CD4-positive, alpha-beta T cell treated with Interleukin-6 for 4 hours (primary cell): ENCODE data around the gene WTAP.
"Not testable (repeated sequence)": the region's sequence is repeated elsewhere in the genome, so short reads cannot be mapped to it uniquely, and the experiment has no call there.

ENCODE experiments used
- DNase-seq: peaks from one replicate; pipeline ENCODE4 v3.0.0-alpha.2; 2020; ENCODE audit warnings: mixed read lengths

The WTAP gene

GRCh38 chr6:159693894-159694545, 33.3 kb upstream of the WTAP start:
- peak; percentile 43 for DNase-seq

GRCh38 chr6:159695984-159696383, 31.3 kb upstream of the WTAP start:
- DNase-seq: no peak

GRCh38 chr6:159700970-159701369, 26.3 kb upstream of the WTAP start:
- DNase-seq: no peak

GRCh38 chr6:159701413-159701999, 25.8 kb upstream of the WTAP start:
- no peak for DNase-seq

- DNase-seq: not testable (repeated sequence)
Measured at GRCh38 chr6:159710603-159711002, 16.7 kb upstream of the WTAP start.

GRCh38 chr6:159712389-159712788, 14.9 kb upstream of the WTAP start:
- not testable (repeated sequence) for DNase-seq

- no peak for DNase-seq
Measured at GRCh38 chr6:159713984-159714383, 13.3 kb upstream of the WTAP start.

- no peak for DNase-seq
Measured at GRCh38 chr6:159714404-159714803, 12.9 kb upstream of the WTAP start.

GRCh38 chr6:159715166-159715565, 12.1 kb upstream of the WTAP start:
- no peak for DNase-seq

GRCh38 chr6:159715605-159716004, 11.7 kb upstream of the WTAP start:
- DNase-seq: no peak

- no peak for DNase-seq
Measured at GRCh38 chr6:159716247-159717096, 10.8 kb upstream of the WTAP start.

- no peak for DNase-seq
Measured at GRCh38 chr6:159718634-159719033, 8.7 kb upstream of the WTAP start.

GRCh38 chr6:159719287-159719686, 8.0 kb upstream of the WTAP start:
- DNase-seq: no peak

GRCh38 chr6:159720708-159721107, 6.6 kb upstream of the WTAP start:
- peak; percentile 66 for DNase-seq

- not testable (repeated sequence) for DNase-seq
Measured at GRCh38 chr6:159721981-159722380, 5.3 kb upstream of the WTAP start.

GRCh38 chr6:159722655-159723054, 4.7 kb upstream of the WTAP start:
- DNase-seq: no peak

GRCh38 chr6:159723259-159723658, 4.0 kb upstream of the WTAP start:
- no peak for DNase-seq

GRCh38 chr6:159724778-159725177, 2.5 kb upstream of the WTAP start:
- no peak for DNase-seq

- not testable (repeated sequence) for DNase-seq
Measured at GRCh38 chr6:159725208-159725607, 2.1 kb upstream of the WTAP start.

- DNase-seq: no peak
Measured at GRCh38 chr6:159726255-159726917, 920 bp upstream of the WTAP start.

- DNase-seq: no peak
Measured at GRCh38 chr6:159727717-159728445, 575 bp downstream of the WTAP start.

GRCh38 chr6:159728531-159728964, 1.2 kb downstream of the WTAP start:
- no peak for DNase-seq
